ENCODE results near the gene EMID1.

EMID1 gene

DNA sequence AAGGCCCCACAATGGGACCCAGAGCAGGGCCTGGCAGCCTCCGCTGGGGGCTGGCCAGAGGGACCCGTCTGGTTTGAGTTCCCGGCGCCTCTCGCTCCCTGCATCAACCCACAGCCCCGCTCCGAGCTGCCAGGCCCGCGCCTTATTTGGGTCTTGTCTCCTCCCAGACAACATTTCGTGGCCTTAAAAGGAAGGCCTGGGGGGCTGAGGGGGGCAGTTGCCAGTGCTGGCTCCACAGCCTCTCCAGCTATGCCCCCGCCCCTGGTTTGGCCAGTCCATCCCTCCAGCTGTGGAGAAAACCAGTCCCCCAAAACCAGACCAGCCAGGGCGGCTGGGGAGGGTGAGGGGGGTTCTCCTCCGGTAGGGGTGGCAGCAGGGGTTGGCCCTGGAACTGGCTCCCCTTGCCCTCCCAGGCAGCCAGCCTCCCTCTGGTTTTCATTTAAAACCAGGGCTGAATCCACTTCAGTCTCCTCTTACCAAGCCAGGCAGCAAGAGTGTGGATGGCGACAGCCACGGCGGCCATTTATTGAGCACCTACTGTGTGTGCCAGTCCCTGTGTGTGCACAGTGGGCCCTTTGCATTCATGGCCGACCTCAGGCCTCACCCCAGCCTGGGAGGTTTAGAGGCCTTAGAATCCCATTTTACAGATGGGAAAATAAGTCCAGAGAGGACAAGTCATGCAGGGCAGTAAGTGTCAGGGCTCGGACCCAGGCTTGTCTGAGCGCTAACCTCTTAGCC lies 18.6 kb downstream of the EMID1 start:
- no peak for TF ChIP-seq CTCF (IDR thresholded peaks at IDR 0.05; ENCODE audit: insufficient read depth, missing control alignments)
- DNase-seq (ENCODE audit: insufficient read length, low spot score) (no peak), FAIRE-seq (no peak)

- no peak for FAIRE-seq
- no peak for DNase-seq (ENCODE audit: insufficient read length, low spot score)
- no peak for TF ChIP-seq CTCF (IDR thresholded peaks at IDR 0.05; ENCODE audit: insufficient read depth, missing control alignments)
Observed at GRCh38 chr22:29224859-29225410, 19.2 kb downstream of the EMID1 start.

GRCh38 chr22:29225422-29226090 lies 19.9 kb downstream of the EMID1 start:
- TF ChIP-seq CTCF (IDR thresholded peaks at IDR 0.05; ENCODE audit: insufficient read depth, missing control alignments): no peak
- no peak for DNase-seq (ENCODE audit: insufficient read length, low spot score)
- no peak for FAIRE-seq

- no peak for FAIRE-seq
- no peak for DNase-seq (ENCODE audit: insufficient read length, low spot score)
- TF ChIP-seq CTCF (IDR thresholded peaks at IDR 0.05; ENCODE audit: insufficient read depth, missing control alignments): no peak
Observed at GRCh38 chr22:29226351-29226981, 20.8 kb downstream of the EMID1 start.

- DNase-seq (ENCODE audit: insufficient read length, low spot score): no peak
- no peak for FAIRE-seq
- no peak for TF ChIP-seq CTCF (IDR thresholded peaks at IDR 0.05; ENCODE audit: insufficient read depth, missing control alignments)
Observed at GRCh38 chr22:29230972-29231875, 25.5 kb downstream of the EMID1 start.

DNA sequence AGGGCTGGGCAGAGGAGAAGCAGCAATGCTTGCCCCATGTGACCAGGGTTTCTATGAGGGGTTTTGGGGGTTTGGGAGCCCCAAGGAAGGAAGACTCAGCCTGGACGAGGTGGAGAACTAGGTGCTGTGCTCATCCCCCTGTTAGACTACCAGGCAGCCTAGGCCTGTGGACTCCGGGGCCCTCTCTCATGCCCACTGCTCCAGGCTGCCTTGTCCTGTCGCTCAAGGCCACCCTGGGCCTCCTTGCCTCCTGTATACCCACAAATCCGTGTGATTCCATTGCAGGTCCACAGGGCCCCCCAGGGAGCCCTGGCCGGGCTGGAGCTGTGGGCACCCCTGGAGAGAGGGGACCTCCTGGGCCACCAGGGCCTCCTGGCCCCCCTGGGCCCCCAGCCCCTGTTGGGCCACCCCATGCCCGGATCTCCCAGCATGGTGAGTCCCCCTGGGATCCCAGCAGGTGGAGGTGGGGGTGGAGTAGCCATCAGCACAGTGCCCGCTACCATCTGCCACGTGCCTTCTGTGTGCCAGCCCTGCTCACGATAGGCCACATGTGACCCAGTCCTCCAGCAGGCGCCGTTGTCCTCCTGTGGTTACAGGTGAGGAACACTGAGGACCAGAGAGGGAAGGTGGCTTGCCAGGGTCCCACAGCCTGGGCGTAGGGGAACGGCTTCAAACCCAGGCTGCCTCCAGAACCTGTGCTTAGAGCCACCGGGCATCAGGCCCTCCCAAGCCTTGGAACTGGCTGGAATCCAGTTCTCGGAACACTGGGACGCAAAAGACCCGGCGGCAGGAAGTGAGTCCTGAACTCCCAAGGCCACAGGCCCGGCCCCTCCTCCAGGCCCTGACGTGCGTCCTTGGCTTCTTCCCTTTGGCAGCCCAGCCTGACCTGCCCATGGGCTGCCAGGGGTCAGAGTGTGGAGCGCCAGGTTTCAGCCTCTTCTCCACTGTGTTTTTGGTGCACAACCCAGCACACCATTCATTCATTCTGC lies 26.6 kb downstream of the EMID1 start:
- no peak for FAIRE-seq
- no peak for TF ChIP-seq CTCF (IDR thresholded peaks at IDR 0.05; ENCODE audit: insufficient read depth, missing control alignments)
- no peak for DNase-seq (ENCODE audit: insufficient read length, low spot score)

All from D721Med (cell line).